K562 (cell line): ENCODE data around the gene TNNI2. TPM values are rescaled to one million over a fixed set of nuclear protein-coding genes. Genes with fewer than 3 reads are reported as not detected.
"Not testable (repeated sequence)": the region's sequence is repeated elsewhere in the genome, so short reads cannot be mapped to it uniquely, and the experiment has no call there.

ENCODE experiments used
- ATAC-seq: fragments of 200-7000 bp; cut with Tn5 transposase; 3 replicates; pipeline ENCODE4 v1.9.1; 2020; ENCODE audit warnings: moderate library complexity
- BruUV-seq: library from RNA; stranded (reverse); fragments of 400-500 nt; replicated peaks from 2 replicates; lab custom pipeline; 2021; lab: Mats Ljungman, UMichigan
- CTCF ChIA-PET: fragments of 300-600 bp; formaldehyde crosslinking; extraction: SDS; loops from one replicate; lab custom pipeline; 2021; ENCODE audit warnings: low intra/inter-chr PET ratio; lab: Yijun Ruan, JAX
- POLR2A ChIA-PET: fragments of 300-600, 350-650 bp; sonication (Branson Sonifier 250); formaldehyde crosslinking; extraction: SDS; loops from one replicate; lab custom pipeline; 2021; ENCODE audit warnings: antibody characterized with exemption, inconsistent platforms; lab: Yijun Ruan, JAX
- DNase-seq, 4 experiments: peaks; one replicate each; pipeline versions ENCODE4 v3.0.0 to v3.0.0-alpha.2; 2011 to 2018; ENCODE audit warnings: low spot score in 3 of 4, mixed read lengths in 3 of 4; ENCODE audit errors: extremely low read depth in 1 of 4
- FAIRE-seq: peaks from 2 replicates; lab custom pipeline; 2011; peaks lifted over from hg19 to GRCh38; lab: Jason Lieb, UNC
- H2AFZ ChIP-seq: 2 replicates; pipeline ENCODE4 v1.6.0; 2011; ENCODE audit warnings: low read depth, low read length, control low read depth, inconsistent platforms
- H3K27ac ChIP-seq: fragments of 200-600 bp; 3 replicates; pipeline ENCODE4 v1.8.0; 2011; ENCODE audit warnings: low read depth, mild to moderate bottlenecking, control low read depth, inconsistent platforms, low read length, moderate library complexity, mixed read lengths; ENCODE audit errors: extremely low read depth
- H3K27me3 ChIP-seq, 2 experiments: fragments of 300-600 bp in 1 of 2; 2 replicates in 1 of 2; 3 replicates in 1 of 2; pipeline versions ENCODE4 v1.6.0 to v1.8.0; 2011; ENCODE audit warnings: inconsistent platforms in 2 of 2, low read length in 2 of 2, mild to moderate bottlenecking in 1 of 2, mixed read lengths in 1 of 2, moderate library complexity in 1 of 2; ENCODE audit not compliant: control insufficient read depth in 2 of 2, insufficient read depth in 2 of 2
- H3K36me3 ChIP-seq: fragments of 300-600 bp; 3 replicates; pipeline ENCODE4 v1.8.0; 2011; ENCODE audit warnings: mild to moderate bottlenecking, low read length, inconsistent platforms; ENCODE audit not compliant: control insufficient read depth, insufficient read depth
- H3K4me1 ChIP-seq, 2 experiments: fragments of 200-600 bp in 1 of 2; replicated peaks in 1 of 2; 2 replicates in 1 of 2; 3 replicates in 1 of 2; pipeline versions ENCODE4 v1.5.1 to v1.8.0; 2011; ENCODE audit warnings: inconsistent platforms in 2 of 2, low read length in 2 of 2, mild to moderate bottlenecking in 1 of 2, mixed read lengths in 1 of 2, moderate library complexity in 1 of 2; ENCODE audit not compliant: control insufficient read depth in 2 of 2, insufficient read depth in 2 of 2
- H3K4me2 ChIP-seq: 2 replicates; pipeline ENCODE4 v1.6.1; 2011; ENCODE audit warnings: low read length, control low read depth, inconsistent platforms, mixed read lengths; ENCODE audit not compliant: insufficient read depth
- H3K4me3 ChIP-seq: fragments of 200-600 bp; sonication (generic), shearing (Covaris generic); 2 replicates; pipeline ENCODE4 v1.5.1; 2016; ENCODE audit warnings: control low read depth, inconsistent platforms
- H3K79me2 ChIP-seq: fragments of 200-600 bp; 3 replicates; pipeline ENCODE4 v1.8.0; 2011; ENCODE audit warnings: low read length, inconsistent platforms; ENCODE audit not compliant: control insufficient read depth, insufficient read depth
- H3K9ac ChIP-seq, 2 experiments: 2 replicates each; pipeline versions ENCODE4 v1.6.0 to v1.6.1; 2011; ENCODE audit warnings: low read depth in 2 of 2, low read length in 2 of 2, control low read depth in 1 of 2, inconsistent platforms in 1 of 2, mild to moderate bottlenecking in 1 of 2, mixed read lengths in 1 of 2; ENCODE audit not compliant: insufficient read depth in 1 of 2
- H3K9me1 ChIP-seq: one replicate; pipeline ENCODE4 v1.6.0; 2011; ENCODE audit warnings: inconsistent platforms, mild to moderate bottlenecking, low read length, moderate library complexity; ENCODE audit not compliant: control insufficient read depth, insufficient read depth
- H3K9me3 ChIP-seq: replicated peaks from 2 replicates; pipeline ENCODE4 v1.5.1; 2011; ENCODE audit warnings: low read depth, low read length, inconsistent platforms; ENCODE audit not compliant: control insufficient read depth, insufficient read depth
- H4K20me1 ChIP-seq: replicated peaks from 2 replicates; pipeline ENCODE4 v1.6.1; 2011; ENCODE audit warnings: low read length, inconsistent platforms, mixed read lengths; ENCODE audit not compliant: control insufficient read depth, insufficient read depth
- E2F8 ChIP-seq: fragments of 450-650 bp; IDR thresholded peaks from 2 replicates; pipeline ENCODE4 v1.7.1; 2018; ENCODE audit warnings: mild to moderate bottlenecking, low read depth; ENCODE audit not compliant: partially characterized antibody
- WGBS: fragments of 100-300 bp; shearing (Covaris generic); methylation state at CpG from one replicate; pipeline ENCODE4 v1.1.6; 2016; ENCODE audit warnings: low coverage, mixed read lengths; ENCODE audit not compliant: insufficient coverage; ENCODE audit errors: missing lambda C conversion rate; 5-methylcytosine and 5-hydroxymethylcytosine counted together
- in situ Hi-C: fragments of 300-500 bp; cut with MboI; formaldehyde crosslinking; loops from 4 replicates; pipeline ENCODE4 v1.15.0; 2018; ENCODE audit warnings: inconsistent platforms, mixed read lengths
- intact Hi-C: fragments of 100-400 bp; cut with micrococcal nuclease; formaldehyde crosslinking; loops from 2 replicates; pipeline ENCODE4 v1.14.2; 2022
- polyA plus RNA-seq, 8 experiments: library from polyadenylated mRNA; depleted of rRNA in 4 of 8; stranded (reverse) in 5 of 8; unstranded in 3 of 8; fragments of >200 nt; fragmentation: Nextera tagmentation in 2 of 8; fragmentation: Illumina TruSeq in 1 of 8; extraction: Ambion mirVana in 2 of 8; extraction: Trizol in 1 of 8; gene quantifications; 2 replicates each; pipeline versions ENCODE4 v1.2.1 to v1.2.3, GENCODE V29; 2011 to 2014; ENCODE audit warnings: inconsistent platforms in 1 of 8, missing spikeins in 1 of 8
- total RNA-seq, 7 experiments: library from RNA; depleted of rRNA in 6 of 7; stranded (reverse); fragments of >200 nt in 6 of 7; fragmentation: Illumina TruSeq in 2 of 7; extraction: Trizol in 2 of 7; gene quantifications; 2 replicates each; pipeline versions ENCODE4 v1.2.1 to v1.2.3, GENCODE V29; 2011 to 2021; ENCODE audit warnings: low replicate concordance in 1 of 7

TNNI2 gene
- total and polyA plus RNA-seq, 9 of the 15 experiments (the other 6 are each of a cell fraction or from before 2014, with no cell fraction given), result not detected

- TF ChIP-seq E2F8, result no peak
- TF ChIP-seq, all 486 proteins: peak for 0
These were observed 26.0 kb upstream of the TNNI2 start (continued) for GRCh38 chr11:1812801-1813200.

- intact Hi-C loops, FAIRE-seq, H3K27ac ChIP-seq, BruUV-seq, H3K9ac ChIP-seq, H3K36me3 ChIP-seq, H3K4me1 ChIP-seq, POLR2A ChIA-PET, H4K20me1 ChIP-seq, H3K4me2 ChIP-seq, H3K9me3 ChIP-seq, ATAC-seq, H3K9me1 ChIP-seq, H2AFZ ChIP-seq, DNase-seq, CTCF ChIA-PET, H3K4me3 ChIP-seq, H3K79me2 ChIP-seq, in situ Hi-C loops: not testable (repeated sequence)
- peaks cover 28 to 45% of the 10 kb centered on the region in 2 experiments for H3K27me3 ChIP-seq
- WGBS, result 1% methylated on average over 9 of the region's 9 CpGs
These were observed 25.4 kb upstream of the TNNI2 start for GRCh38 chr11:1813356-1813755.
